GM21447 (cell line): ENCODE data around the gene ANKRD40CL.
"Not testable (repeated sequence)": the region's sequence is repeated elsewhere in the genome, so short reads cannot be mapped to it uniquely, and the experiment has no call there.

Experiments used
- ATAC-seq: cut with Tn5 transposase; IDR thresholded peaks from one replicate; pipeline ENCODE4 v1.9.1; 2021; ENCODE audit not compliant: unreplicated experiment

Gene ANKRD40CL

DNA sequence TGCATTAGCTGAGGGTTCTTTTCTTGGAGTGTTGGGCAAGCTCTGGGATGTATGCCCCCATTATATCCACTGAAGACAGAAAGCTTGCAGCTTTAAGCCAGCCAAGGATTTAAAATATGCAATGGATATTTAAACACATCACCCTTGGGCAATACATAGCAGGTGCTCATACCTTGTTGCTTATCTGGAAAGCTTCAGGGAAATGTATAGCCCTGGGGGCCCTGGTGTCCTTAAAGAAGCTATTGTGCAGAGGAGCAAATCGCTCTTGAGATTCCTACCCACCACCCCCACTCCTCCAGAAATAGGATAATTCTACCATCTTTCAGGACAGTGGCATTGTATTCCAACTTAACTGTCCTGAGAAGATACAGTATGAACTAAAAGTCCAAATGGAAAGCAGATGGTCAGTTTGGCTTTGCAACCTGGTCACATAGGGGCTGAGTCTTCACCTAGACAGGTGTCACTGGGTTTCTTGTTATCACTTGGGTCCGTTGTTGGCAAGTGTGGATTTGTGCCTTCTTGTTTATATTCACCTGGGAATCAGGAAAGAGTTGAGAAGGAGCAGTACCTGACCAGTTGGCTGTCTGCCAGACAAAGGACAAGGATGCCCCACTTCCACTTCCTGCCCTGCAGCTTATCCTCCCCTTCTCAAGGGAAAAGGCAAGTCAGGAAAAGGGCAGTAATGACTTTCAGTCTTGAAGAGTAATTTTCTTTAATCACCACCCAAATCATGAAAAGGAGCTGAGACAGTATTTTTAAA, 3.4 kb downstream of the ANKRD40CL start:
- ATAC-seq: no peak

DNA sequence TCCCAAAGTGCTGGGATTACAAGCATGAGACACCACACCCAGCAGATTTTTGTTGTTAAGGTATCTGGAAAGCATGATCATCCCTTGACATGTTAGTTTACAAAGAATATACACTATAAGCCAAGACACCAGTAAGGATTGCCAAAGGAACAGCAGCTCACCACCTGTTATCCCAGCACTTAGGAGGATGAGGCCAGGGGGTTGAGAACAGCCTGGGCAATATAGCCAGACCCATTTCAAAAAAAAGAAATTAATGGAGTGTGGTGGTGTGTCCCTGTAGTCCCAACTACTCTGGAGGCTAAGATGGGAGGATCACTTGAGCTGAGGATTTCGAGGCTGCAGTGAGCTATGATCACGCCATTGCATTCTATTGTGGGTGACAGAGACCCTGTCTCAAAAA, 5.1 kb downstream of the ANKRD40CL start:
- ATAC-seq: no peak

DNA sequence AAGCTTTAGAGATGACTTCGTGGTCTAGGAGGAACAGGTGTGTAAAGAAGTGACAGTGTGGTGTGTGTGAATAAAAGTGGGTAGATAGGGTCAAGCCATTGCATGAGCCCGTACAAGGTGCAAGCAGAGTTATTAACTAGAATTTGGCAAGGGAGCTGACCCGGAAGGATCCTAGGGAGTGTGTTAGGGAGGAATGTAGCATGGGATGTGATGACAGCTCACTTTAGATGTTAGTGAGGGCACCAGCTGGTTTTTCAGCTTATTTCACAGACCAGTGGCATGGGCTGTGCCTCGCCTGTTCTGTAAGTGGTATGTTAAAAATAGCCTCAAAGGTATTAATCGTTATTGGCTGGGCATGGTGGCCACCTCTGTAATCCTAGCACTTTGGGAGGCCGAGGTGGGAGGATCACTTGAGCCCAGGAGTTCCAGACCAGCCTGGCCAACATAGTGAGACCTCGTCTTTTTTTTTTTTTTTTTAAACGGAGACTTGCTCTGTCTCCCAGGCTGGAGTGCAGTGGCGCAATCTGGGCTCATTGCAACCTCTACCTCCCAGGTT, 8.3 kb downstream of the ANKRD40CL start:
- ATAC-seq: no peak

DNA sequence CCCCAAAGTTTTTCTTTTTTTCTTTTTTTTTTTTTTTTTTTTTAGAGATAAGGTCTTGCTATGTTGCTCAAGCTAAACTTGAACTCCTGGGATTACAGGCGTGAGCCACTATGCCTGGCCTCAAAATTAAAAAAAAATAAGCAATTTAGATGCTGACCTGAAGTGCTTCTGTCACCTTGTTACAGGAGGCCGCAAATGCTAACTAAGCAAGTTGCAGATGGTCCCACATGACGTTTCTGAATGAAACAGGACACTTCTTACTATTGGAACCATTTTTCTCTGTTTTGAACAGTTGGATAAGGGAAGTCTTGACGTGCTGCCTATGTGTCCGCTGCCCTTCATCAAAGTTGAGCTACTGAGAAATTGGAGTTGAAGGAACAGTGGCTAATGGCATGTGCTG, 8.8 kb downstream of the ANKRD40CL start:
- ATAC-seq: no peak

DNA sequence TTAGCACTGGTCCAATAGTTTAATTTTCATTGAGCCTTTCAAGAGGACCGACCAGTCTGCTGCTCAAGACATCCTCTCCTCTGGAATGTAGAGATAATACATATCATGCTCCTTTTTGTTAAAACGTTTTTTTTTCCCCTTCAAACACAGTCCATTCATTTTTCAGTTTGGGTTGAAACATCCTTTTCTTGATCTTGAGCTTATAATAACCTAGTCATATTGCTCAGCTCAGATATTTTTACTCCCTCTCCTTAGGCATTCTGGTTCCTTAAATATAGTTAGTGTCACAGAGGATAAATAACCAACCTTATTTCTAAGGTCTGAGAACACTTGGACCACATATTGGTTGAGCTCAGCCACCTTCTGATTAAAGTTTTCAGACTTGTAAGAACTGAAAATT, 12.8 kb downstream of the ANKRD40CL start:
- ATAC-seq: no peak

DNA sequence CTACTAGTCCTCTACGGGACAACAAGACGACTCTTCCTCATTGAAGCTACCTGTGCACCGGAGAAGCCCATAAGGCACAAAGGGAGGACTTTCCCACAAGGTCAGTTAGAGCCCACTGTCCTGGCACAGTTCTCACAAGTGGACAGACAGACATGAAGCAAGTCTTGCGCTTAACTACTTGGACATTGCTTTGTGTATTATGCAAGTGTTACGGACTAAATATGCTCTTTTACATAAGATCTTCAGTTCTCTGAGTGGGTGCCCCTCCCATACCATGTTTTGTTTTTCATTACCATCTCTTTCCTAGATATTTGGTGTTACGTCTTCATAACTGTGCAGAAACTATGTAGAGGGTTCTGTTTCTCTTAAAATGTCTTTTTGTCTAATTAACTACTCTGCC, 18.1 kb downstream of the ANKRD40CL start:
- no peak for ATAC-seq

DNA sequence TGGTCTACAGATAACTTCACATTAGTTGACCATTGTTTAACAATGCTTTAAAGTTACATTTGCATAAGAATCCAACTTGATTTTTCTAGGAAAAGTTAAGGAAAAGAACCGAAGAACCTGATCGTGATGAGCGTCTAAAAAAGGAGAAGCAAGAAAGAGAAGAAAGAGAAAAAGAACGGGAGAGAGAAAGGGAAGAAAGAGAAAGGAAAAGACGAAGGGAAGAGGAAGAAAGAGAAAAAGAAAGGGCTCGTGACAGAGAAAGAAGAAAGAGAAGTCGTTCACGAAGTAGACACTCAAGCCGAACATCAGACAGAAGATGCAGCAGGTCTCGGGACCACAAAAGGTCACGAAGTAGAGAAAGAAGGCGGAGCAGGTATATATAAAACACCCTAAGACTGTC, 21.7 kb downstream of the ANKRD40CL start:
- ATAC-seq: no peak

DNA sequence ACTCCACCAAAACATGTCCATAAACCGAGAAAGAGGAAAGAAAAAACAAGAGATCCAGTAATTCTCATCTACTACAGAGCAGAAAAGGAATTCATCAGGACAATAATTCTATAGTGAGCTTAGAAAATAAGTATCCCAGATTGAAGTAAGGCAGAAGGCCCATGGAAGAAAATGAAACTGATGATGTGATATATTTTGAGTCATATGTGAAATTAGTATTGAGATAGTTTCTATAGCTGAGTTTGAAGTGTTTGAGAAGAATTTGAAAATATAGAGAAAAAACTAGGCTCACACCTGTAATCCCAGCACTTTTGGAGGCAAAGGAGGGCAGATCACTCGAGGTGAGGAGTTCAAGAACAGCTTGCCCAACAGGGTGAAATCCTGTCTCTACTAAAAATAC, 28.2 kb downstream of the ANKRD40CL start:
- ATAC-seq: no peak

DNA sequence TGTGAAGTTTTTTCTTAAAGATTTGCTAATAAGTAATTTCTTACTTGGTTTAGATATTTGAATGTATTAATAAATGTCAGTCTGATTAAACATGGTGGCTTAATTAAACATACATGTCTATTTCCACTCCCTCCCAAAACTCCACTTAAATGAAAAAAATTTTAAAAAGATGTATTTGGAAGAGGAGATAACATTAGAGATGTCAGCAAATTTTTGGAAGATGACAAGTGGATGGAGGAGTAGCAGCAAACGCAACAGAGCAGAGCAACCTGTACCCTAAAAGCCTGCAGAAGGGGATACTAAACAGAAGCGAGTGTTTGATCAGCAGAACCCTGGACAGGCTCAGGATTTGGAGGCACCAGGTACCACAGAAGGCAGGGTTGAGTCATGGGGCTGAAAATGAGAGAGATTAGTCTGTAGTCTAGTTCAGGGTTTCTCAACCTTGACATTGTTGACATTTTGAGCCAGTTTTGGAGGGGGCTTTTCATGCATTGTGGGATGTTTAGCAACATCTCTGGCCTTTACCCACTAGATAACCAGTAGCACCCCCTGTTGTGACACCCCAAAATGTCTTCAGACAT, 30.1 kb downstream of the ANKRD40CL start:
- no peak for ATAC-seq

DNA sequence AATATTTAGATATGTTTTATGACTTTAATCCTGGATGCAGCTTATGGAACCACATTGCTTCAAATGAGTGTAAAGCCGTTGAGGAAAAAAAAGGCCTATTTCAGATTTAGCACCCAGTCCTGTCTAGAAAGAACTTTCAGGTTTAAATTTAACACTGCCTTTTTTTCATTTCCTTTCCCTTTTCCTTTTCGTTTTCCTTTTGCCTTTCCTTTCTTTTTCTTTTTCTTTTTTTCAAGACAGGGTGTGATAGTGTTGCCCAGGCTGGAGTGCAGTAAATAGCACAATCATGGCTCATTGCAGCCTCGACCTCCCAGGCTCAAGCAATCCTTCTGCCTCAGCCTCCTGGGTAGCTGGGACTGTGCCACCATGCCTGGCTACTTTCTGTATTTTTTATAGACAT, 32.0 kb downstream of the ANKRD40CL start:
- no peak for ATAC-seq

DNA sequence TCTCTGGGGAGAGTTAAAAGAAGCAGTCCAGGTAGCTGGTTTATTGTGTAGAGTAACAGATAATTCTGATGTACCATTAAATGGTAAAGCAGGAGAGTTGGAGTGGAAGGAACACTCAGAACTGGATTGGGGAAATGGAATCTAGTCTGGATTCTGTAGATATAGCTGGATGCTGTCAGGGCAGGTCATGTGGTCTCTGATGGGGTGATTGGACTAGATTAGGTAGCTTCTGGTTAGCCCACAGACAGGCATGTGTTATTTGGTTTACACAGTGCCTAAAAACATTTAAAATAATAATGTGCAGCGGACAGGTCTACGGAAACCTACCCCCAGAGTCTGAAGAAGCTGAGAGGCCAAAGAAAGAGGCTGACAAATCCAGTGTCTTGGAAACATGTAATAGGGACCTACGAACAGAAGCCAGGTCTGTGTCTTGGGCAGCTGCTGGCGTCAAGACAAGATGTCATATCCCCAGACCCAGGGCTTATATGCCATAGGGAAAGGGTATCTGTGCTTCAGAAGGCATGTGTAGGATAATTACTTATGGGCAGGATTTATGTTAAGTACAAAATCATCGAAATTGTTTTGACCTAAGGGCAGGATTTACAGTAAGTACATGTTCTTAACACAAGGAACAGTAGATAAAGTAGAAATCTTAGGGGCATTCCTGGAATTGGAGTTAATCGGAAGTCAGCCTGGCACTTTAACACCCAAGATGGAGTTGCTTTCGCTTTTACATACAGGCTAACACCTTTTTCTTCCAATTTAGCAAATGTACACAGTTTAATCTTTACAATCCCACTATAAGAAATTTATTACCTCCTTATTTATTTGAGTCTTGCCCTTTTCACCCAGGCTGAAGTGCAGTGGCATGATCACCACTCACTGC, 35.5 kb downstream of the ANKRD40CL start:
- no peak for ATAC-seq

DNA sequence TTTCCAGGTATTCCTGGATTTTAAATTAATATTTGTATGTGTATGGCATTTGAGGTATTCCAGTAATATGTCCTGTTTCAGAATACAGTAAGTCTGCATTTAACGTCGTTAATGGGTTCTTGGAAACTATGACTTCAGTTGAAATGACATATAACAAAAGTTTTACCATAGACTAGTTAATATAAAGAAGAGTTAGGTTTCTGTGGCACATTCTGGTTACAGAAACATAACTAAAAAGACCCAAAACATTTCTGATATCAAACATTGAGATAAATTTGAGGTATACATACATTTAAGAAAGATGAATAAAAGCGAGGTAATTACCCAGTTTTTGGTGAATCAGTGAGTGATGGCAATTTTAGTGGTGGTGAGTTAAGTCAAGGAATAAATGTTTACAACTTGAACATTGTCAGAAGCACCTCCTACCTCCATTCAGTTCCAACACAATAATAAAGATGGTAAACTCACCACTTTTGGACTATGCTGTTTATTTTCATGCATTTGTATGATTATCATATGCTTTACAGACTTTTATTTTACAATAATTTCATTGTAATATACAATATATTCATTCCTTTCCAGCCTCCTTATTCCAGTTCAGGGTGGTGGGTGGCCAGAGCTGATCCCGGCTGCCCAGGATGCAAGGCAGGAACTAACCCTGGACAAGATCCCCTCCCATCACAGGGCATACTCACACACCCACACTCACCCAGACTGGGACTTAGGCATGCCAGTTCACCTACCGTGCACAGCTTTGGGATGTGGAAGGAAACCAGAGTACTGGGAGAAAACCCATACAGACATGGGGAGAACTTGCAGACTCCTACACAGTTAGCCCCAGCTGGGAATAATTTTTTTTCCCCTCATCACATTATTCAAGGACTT, 38.2 kb downstream of the ANKRD40CL start:
- ATAC-seq: no peak

DNA sequence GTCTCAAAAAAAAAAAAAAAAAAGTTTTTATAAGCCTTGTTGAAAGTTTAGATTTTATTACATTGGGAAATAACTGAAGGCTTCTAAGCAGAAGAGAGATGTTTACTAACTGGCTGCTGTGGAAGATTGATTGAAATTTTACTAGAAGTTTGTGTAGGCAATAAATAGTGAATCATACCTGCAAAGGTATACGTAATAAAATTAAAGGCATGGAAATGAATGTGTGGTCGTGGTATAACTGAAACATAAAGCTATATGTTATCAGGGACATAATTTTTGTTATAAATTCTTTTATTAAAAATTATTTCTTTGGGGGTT, 39.2 kb downstream of the ANKRD40CL start:
- no peak for ATAC-seq

DNA sequence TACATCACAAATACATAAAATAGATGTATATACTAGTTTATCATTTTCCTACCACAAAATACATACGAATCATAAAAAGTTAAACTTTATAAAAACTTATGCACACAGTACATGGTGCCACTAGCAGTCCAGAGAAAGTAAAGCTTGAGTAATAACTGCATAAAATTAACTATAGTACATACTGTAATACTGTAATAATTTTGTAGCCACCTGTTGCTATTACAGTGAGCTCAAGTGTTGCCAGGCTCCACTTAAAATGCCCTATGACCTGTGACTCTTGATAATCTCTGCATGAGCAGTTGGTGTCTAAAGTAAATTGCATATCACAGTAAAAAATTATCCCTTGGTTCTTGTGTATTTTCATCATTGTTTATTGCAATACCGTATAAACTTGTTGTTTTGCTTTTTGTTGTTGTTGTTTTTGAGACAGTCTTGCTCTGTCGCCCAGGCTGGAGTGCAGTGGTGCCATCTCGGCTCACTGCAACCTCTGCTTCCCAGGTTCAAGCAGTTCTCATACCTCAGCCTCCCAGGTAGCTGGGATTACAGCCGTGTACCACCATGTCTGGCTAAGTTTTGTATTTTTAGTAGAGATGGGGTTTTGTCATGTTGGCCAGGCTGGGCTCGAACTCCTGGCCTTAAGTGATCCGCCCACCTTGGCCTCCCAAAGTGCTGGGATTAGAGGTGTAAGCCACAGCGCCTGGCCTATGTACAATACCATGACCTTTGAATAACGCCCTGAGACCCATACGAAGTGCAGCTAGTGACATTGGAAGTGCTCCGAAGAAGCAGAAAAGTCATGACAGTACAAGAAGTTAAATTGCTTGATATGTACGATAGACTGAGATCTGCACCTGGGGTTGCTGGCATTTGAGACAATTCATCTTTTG, 41.3 kb downstream of the ANKRD40CL start:
- ATAC-seq: no peak

DNA sequence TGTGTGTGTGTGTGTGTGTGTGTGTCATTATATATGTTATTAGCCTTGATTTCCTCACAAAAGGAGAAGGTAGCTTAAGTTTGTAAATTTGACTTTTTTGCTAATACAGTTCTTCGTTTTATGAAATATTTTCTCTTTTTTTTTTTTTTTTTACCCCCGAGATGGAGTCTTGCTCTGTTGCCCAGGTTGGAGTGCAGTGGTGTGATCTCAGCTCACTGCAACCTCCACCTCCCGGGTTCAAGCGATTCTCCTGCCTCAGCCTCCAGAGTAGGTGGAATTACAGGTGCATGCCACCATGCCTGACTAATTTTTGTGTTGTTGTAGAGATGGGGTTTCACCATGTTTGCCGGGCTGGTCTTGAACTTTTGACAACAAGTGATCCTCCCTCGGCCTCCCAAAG, 42.7 kb downstream of the ANKRD40CL start:
- ATAC-seq: not testable (repeated sequence)

DNA sequence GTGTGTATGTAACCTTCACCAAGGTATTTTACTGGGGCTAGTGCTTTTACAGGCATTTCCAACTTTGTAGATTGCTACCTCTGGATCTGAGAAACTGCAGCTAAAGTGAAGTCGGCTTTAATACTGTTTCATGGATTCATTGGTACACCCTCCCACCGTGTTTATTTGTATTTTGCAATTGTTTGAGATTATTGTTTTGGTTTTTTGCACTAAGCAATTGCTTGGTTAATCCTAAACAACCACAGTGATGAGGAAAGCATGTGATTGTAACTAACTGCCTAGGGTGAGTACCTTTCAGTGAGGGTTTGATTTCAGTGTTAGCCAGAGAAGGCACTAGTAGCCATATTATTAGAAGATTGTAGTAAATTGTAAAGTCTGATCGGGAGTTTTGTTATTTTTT, 44.6 kb downstream of the ANKRD40CL start:
- no peak for ATAC-seq

DNA sequence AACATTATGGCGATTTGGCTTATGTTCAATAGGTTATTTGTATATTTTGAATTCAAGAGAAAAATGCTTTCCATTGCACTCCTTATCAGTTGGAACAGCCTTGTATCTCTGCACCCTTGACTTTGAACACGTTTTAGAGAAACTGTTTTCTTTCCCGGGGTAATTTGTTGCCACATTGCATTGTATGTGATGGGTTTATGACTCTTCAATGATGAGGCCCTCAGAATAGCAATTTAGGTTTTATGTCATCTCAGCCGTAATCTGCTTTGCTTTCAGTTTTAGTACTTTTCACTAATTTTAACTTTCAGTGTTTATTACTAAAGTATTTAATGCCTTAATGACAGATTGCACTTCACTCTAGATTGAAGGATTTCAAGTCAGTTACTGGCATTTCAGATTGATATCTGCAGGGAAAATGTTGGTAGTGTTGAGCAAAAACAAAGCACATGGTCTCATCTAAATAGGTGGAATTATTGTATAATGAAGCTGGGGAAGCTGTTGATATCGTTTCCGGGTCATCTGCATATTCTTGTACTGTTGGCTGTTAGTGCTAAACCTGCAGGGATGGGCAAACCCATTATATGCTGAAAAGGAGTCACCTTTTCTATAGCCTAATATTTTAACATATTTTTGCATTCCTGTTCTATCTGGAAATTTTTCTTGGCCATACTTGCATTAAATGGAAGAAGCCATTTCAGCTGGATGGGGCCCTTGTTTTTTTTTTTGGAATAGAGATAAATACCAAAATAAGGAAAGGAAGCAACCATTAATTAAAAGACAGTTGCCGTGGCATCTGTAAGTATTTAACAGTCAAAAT, 45.9 kb downstream of the ANKRD40CL start:
- no peak for ATAC-seq

DNA sequence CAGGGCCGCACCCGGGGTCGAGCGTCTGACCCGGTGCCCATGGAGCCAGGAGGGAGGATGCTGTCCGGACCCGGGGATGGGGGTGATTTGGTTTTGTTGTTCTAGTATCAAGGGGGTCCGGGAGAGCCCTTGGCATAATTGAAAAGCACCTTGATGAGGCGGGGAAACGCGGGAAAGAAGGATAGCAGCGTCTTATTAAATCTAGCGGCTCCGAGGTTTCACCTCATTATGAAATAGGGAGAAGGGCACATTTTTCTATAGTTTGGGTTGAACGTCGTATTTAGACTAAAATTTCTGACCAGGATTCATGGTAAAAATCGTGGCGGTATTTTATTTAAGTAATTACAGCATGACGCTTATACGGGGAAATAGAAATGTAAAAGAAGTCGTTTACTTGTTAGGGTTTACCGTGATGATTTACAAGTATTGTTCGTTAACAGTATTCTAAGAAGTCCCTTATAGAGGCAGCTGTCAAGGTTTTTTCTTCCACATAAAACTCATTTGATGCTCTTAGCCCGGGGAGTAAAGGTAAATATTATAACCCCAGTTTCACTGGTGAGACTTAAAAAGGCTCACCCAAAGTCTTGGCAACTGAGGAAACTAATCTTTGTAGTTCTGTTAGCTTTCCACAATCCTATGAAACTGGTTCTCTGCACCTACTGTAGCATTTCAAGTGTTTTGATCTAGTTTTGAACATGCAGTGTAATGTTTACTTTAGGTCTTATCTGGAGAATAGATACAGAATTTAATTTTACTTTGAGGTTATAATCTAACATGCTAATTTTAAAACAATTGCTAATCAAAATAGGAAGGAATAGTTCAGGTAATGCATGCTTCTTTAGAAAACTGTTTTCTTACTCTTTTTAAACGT, 47.2 kb downstream of the ANKRD40CL start:
- no peak for ATAC-seq
